ENCODE measurements around the gene CATSPERZ. TPM values are rescaled to one million over a fixed set of nuclear protein-coding genes. Genes with fewer than 3 reads are reported as not detected.

CATSPERZ gene
- total and polyA plus RNA-seq, 2 of the 8 experiments (the other 6 are each of a cell fraction or from before 2014, with no cell fraction given): 0.77 TPM; not detected in 1

- Histone ChIP-seq H3K9ac (replicated peaks in 1 of 4; ENCODE audit: extremely low read depth in 1 of 4, low read depth in 3 of 4, low read length in 3 of 4) (no peak overlapping the region), H3K18ac (ENCODE audit: extremely low read depth, low read length) (no peak overlapping the region), H3K4me1 (replicated peaks in 1 of 4; ENCODE audit: control insufficient read depth in 3 of 4, insufficient read depth in 4 of 4, low read length in 3 of 4) (peaks cover 0 to 9% (median 3%) of the 10 kb centered on the region in 4 experiments; a peak in 3 of 7 replicates), H2BK120ac (replicated peaks; ENCODE audit: low read depth, low read length) (no peak overlapping the region), H3K4me3 (ENCODE audit: extremely low read depth in 1 of 4, insufficient read depth in 2 of 4, low read depth in 3 of 4, low read length in 4 of 4) (no peak overlapping the region), H3K79me2 (ENCODE audit: control insufficient read depth in 1 of 2, insufficient read depth in 2 of 2, low read length in 2 of 2) (no peaks in the 10 kb centered on the region), H4K5ac (ENCODE audit: insufficient read length, low read depth, low read length) (no peak overlapping the region), H3K27ac (ENCODE audit: low read depth, low read length) (no peak overlapping the region), H4K20me1 (replicated peaks in 1 of 2; ENCODE audit: control insufficient read depth in 1 of 2, insufficient read depth in 2 of 2, low read length in 2 of 2) (peaks cover 0 to 2% of the 10 kb centered on the region in 2 experiments), H3K23ac (ENCODE audit: insufficient read length) (no peak overlapping the region), H3K27me3 (replicated peaks in 1 of 4; ENCODE audit: control insufficient read depth in 3 of 4, extremely low read depth in 1 of 4, insufficient read depth in 3 of 4, low read length in 3 of 4) (no peaks in the 10 kb centered on the region), H2AFZ (ENCODE audit: low read length) (no peak overlapping the region), H3K9me3 (ENCODE audit: insufficient read depth in 2 of 2, low read depth in 1 of 2, low read length in 1 of 2) (no peaks in the 10 kb centered on the region), H3K79me1 (ENCODE audit: low read depth, low read length) (no peaks in the 10 kb centered on the region), H2BK20ac (ENCODE audit: low read length) (no peak overlapping the region), H4K91ac (replicated peaks; ENCODE audit: insufficient read length, low read length) (no peak overlapping the region), H2BK15ac (ENCODE audit: low read length) (no peak overlapping the region), H3K36me3 (ENCODE audit: control insufficient read depth in 2 of 4, insufficient read depth in 4 of 4, low read length in 3 of 4) (no peaks in the 10 kb centered on the region), H4K8ac (ENCODE audit: extremely low read depth, insufficient read depth, low read length) (no peak overlapping the region), H3K23me2 (ENCODE audit: low read depth, low read length) (no peaks in the 10 kb centered on the region), H2AK5ac (ENCODE audit: low read depth, low read length) (no peak overlapping the region), H3K56ac (replicated peaks; ENCODE audit: insufficient read length, low read depth, low read length) (no peak overlapping the region), H3K14ac (ENCODE audit: insufficient read length) (no peak overlapping the region), H2BK5ac (ENCODE audit: low read depth, low read length) (no peak overlapping the region), H2BK12ac (ENCODE audit: low read depth, low read length) (no peak overlapping the region), H3K4me2 (ENCODE audit: insufficient read depth in 1 of 2, low read depth in 2 of 2, low read length in 2 of 2) (no peak overlapping the region), H3K4ac (replicated peaks; ENCODE audit: insufficient read length, low read depth, low read length) (no peak overlapping the region)
- TF ChIP-seq CHD2 (IDR thresholded peaks at IDR 0.05; ENCODE audit: low read length): no peak
- no peak for TF ChIP-seq EP300 (IDR thresholded peaks at IDR 0.05; ENCODE audit: borderline replicate concordance in 1 of 2, low read depth in 2 of 2, low read length in 2 of 2)
- TF ChIP-seq ASH2L (IDR thresholded peaks at IDR 0.05; ENCODE audit: low read length): no peak
- TF ChIP-seq KDM1A (IDR thresholded peaks at IDR 0.05; ENCODE audit: borderline replicate concordance, low read length): no peak
- TF ChIP-seq TAF7 (optimal IDR thresholded peaks at IDR 0.05; ENCODE audit: borderline replicate concordance, low read depth, low read length): no peak
- TF ChIP-seq SIRT6 (IDR thresholded peaks at IDR 0.05; ENCODE audit: low read length): no peak
- TF ChIP-seq EGR1 (IDR thresholded peaks at IDR 0.05; ENCODE audit: borderline replicate concordance, low read depth, low read length): no peak
- CTCF ChIA-PET (ENCODE audit: partially characterized antibody): interaction anchor here (0.6 to 37.6 kb wide), 13 partner anchors 8 to 400 kb away, joined by 3 to 614 read pairs (median 5); partner anchors contain the start of genes CATSPERZ, CCDC88B, ESRRA and PRDX5
- 80% methylated on average over 3 of the region's 11 CpGs; no CpG with 5 or more reads in 1 of the 2 experiments for WGBS, 2 experiments (ENCODE audit: extremely low coverage in 1 of 2, insufficient coverage in 1 of 2, insufficient read length in 1 of 2, insufficient replicate concordance in 2 of 2, low coverage in 1 of 2, low lambda C conversion rate in 2 of 2, missing lambda C conversion rate in 1 of 2)
- DNase-seq (ENCODE audit: low read depth in 1 of 2, low spot score in 2 of 2) (no peak), FAIRE-seq (no peak)
- POLR2A ChIA-PET (ENCODE audit: partially characterized antibody): interaction anchor here (0.7 to 3.3 kb wide), 6 partner anchors 8 to 118 kb away, joined by 3 to 9 read pairs (median 5); partner anchors contain the start of genes PRDX5, RPS6KA4 and TRMT112
Observed at GRCh38 chr11:64349404-64349803, 49.2 kb downstream of the CATSPERZ start.
